HepG2 (cell line): ENCODE measurements around the gene MARCHF4. TPM values are rescaled to one million over a fixed set of nuclear protein-coding genes. Genes with fewer than 3 reads are reported as not detected.

Source experiments
- ATF2 ChIP-seq: sonication (generic); formaldehyde crosslinking; IDR thresholded peaks from 2 replicates; pipeline ENCODE4 v1.4.0; 2020; ENCODE audit warnings: missing genetic modification reagents
- ATF5 ChIP-seq: sonication (generic); formaldehyde crosslinking; IDR thresholded peaks from 2 replicates; pipeline ENCODE4 v1.4.0; 2020; ENCODE audit warnings: mild to moderate bottlenecking, low read depth, missing genetic modification reagents
- CBX2 ChIP-seq, 2 experiments: fragments of 200-600 bp in 1 of 2; sonication (generic); formaldehyde crosslinking in 1 of 2; IDR thresholded peaks; 2 replicates each; pipeline versions ENCODE4 v1.7.0 to v1.8.1; 2018 to 2022; ENCODE audit warnings: low read depth in 2 of 2, low read length in 1 of 2, mild to moderate bottlenecking in 1 of 2, missing genetic modification reagents in 1 of 2
- EEA1 ChIP-seq: sonication (generic); formaldehyde crosslinking; IDR thresholded peaks from 2 replicates; pipeline ENCODE4 v1.5.1; 2020; ENCODE audit warnings: mild to moderate bottlenecking, missing genetic modification reagents, borderline replicate concordance
- HNRNPH1 ChIP-seq: fragments of 200-400 bp; formaldehyde crosslinking; optimal IDR thresholded peaks from 2 replicates; pipeline ENCODE3; 2017; ENCODE audit warnings: mild to moderate bottlenecking, low read depth, low read length
- HNRNPLL ChIP-seq: fragments of 200-400 bp; formaldehyde crosslinking; IDR thresholded peaks from 2 replicates; pipeline ENCODE4 v1.6.1; 2017; ENCODE audit warnings: mild to moderate bottlenecking, low read depth, low read length; ENCODE audit not compliant: poor library complexity, severe bottlenecking
- MXI1 ChIP-seq: IDR thresholded peaks from 3 replicates; pipeline ENCODE4 v1.6.1; 2012; ENCODE audit warnings: low read depth, low read length, inconsistent platforms, borderline replicate concordance
- PPARG ChIP-seq: conservative IDR thresholded peaks from 2 replicates; pipeline ENCODE4 v1.6.1; 2016; ENCODE audit warnings: missing biosample characterization, missing genetic modification reagents
- RBFOX2 ChIP-seq: fragments of 200-400 bp; formaldehyde crosslinking; IDR thresholded peaks from 2 replicates; pipeline ENCODE4 v1.6.1; 2017; ENCODE audit warnings: low read depth, mild to moderate bottlenecking, low read length
- TBX2 ChIP-seq: sonication (generic); formaldehyde crosslinking; IDR thresholded peaks from 2 replicates; pipeline ENCODE4 v1.5.0; 2020; ENCODE audit warnings: missing genetic modification reagents, mild to moderate bottlenecking, borderline replicate concordance
- YY1 ChIP-seq: IDR thresholded peaks from 2 replicates; pipeline ENCODE4 v1.6.1; 2011; ENCODE audit warnings: low read length, low read depth, moderate library complexity, mild to moderate bottlenecking; ENCODE audit not compliant: insufficient read depth, insufficient replicate concordance
- ZBTB38 ChIP-seq: sonication (generic); formaldehyde crosslinking; IDR thresholded peaks from 2 replicates; pipeline ENCODE4 v1.5.1; 2020; ENCODE audit warnings: mild to moderate bottlenecking, missing genetic modification reagents
- ZKSCAN1 ChIP-seq: fragments of 150-350 bp; IDR thresholded peaks from 2 replicates; pipeline ENCODE4 v1.6.1; 2014; ENCODE audit warnings: low read length
- ZNF629 ChIP-seq: sonication (generic); formaldehyde crosslinking; conservative IDR thresholded peaks from 2 replicates; pipeline ENCODE4 v1.5.0; 2020; ENCODE audit warnings: missing genetic modification reagents
- polyA plus RNA-seq, 8 experiments: library from polyadenylated mRNA; depleted of rRNA in 3 of 8; stranded (reverse) in 7 of 8; unstranded in 1 of 8; fragments of >200 nt; fragmentation: Illumina TruSeq in 4 of 8; extraction: Trizol in 4 of 8; gene quantifications; 2 replicates each; pipeline versions ENCODE4 v1.2.1 to v1.2.3, GENCODE V29; 2011 to 2016; ENCODE audit warnings: low read depth in 4 of 8, missing spikeins in 1 of 8, mixed read lengths in 1 of 8; ENCODE audit not compliant: insufficient read depth in 1 of 8
- total RNA-seq, 5 experiments: library from RNA; depleted of rRNA; stranded (reverse); fragments of >200 nt; fragmentation: Illumina TruSeq; extraction: Trizol; gene quantifications; 2 replicates each; pipeline ENCODE4 v1.2.3, GENCODE V29; 2016; ENCODE audit warnings: low read depth in 1 of 5
- TF ChIP-seq, protein P1 (sequence below): sonication (generic); formaldehyde crosslinking; IDR thresholded peaks from 2 replicates; pipeline ENCODE4 v1.5.0; 2020; ENCODE audit warnings: missing genetic modification reagents
- TF ChIP-seq, protein P2 (sequence below): sonication (generic); formaldehyde crosslinking; IDR thresholded peaks from 2 replicates; pipeline ENCODE4 v1.9.0; 2022; ENCODE audit warnings: low read depth, missing genetic modification reagents
- TF ChIP-seq, protein P3 (sequence below): sonication (generic); formaldehyde crosslinking; IDR thresholded peaks from 2 replicates; pipeline ENCODE4 v1.5.1; 2020; ENCODE audit warnings: mild to moderate bottlenecking, missing genetic modification reagents, moderate library complexity
- TF ChIP-seq, protein P4 (sequence below): sonication (generic); formaldehyde crosslinking; IDR thresholded peaks from 2 replicates; pipeline ENCODE4 v1.4.0; 2020; ENCODE audit warnings: mild to moderate bottlenecking, missing genetic modification reagents, borderline replicate concordance

The MARCHF4 gene
- total and polyA plus RNA-seq, 2 of the 13 experiments (the other 11 are each of a cell fraction or from before 2014, with no cell fraction given): not detected

DNA sequence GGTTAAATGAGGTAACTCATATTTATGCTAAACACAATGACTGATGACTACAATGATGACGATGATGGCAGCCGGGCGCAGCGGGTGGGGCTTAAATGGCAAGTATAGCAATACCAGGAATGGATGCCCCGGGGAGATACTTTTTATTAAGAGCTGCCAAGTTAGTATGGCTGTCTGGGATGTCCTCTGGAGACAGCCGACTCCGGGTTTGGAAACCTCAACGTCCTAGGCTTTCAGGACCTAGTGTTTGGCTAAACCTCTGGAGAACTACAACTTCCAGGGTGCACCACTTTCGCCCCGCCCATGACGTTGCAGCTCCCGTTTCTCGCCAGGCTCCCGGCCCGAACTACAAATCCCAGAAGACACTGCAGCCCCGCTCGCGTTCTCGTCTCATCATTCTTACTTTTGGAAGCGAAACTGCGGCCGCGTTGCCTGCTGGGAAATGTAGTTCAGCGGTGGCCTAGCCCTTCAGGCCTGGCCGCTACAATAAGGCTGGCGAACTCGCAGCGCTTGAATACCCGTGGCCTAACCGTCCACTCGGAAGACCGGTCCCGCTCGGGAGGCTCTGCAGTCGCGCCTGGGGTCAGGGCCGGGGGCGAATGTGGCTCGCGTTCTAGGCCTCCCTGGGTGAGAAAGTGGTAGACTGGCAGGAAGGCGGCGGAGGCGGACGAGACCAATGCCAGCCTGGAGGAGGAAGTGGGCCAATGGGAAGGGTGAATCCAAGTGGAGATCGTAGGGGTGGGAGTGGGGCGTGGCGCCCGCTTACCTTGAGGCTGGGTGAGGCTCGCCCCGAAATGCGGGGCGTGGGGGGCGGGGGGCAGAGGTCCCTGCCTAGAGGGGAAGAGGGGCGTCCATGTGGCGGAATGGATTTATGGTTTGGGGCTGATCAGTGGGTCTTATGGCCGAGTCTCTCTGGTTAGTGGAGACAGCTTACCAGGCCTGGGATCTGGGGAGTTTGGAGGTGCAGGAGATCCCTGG, 40.0 kb upstream of the MARCHF4 start, which contains the start of gene SMARCAL1 (continued):
- TF ChIP-seq TBX2 (CRISPR knock-in tag) (peak; percentile 91), EEA1 (CRISPR knock-in tag) (peak; percentile 87; the same call in 1 of the 2 replicates), HNRNPH1 (no peak), ZNF629 (CRISPR knock-in tag) (no peak), ATF5 (CRISPR knock-in tag) (0 out of 2 replicates have a peak, but pooled peaks have one; percentile 41), ATF2 (CRISPR knock-in tag) (peak; percentile 87; the same call in 1 of the 2 replicates), PPARG (no peak; the same call in 1 of the 2 replicates), ZKSCAN1 (0 out of 2 replicates have a peak, but pooled peaks have one; percentile 39), HNRNPLL (peak; percentile 42), ZBTB38 (CRISPR knock-in tag) (peak; percentile 83; the same call in 1 of the 2 replicates), CBX2 (IDR thresholded peaks at IDR 0.05; ENCODE audit: low read depth, low read length) (no peak), CBX2 (CRISPR knock-in tag; IDR thresholded peaks at IDR 0.05; ENCODE audit: low read depth) (no peak), YY1 (peak; percentile 72), MXI1 (peak; percentile 75; the same call in 2 of the 3 replicates), RBFOX2 (peak; percentile 92)
- TF ChIP-seq, protein P1, sequence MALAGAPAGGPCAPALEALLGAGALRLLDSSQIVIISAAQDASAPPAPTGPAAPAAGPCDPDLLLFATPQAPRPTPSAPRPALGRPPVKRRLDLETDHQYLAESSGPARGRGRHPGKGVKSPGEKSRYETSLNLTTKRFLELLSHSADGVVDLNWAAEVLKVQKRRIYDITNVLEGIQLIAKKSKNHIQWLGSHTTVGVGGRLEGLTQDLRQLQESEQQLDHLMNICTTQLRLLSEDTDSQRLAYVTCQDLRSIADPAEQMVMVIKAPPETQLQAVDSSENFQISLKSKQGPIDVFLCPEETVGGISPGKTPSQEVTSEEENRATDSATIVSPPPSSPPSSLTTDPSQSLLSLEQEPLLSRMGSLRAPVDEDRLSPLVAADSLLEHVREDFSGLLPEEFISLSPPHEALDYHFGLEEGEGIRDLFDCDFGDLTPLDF (CRISPR knock-in tag): peak; percentile 69
- TF ChIP-seq, protein P2, sequence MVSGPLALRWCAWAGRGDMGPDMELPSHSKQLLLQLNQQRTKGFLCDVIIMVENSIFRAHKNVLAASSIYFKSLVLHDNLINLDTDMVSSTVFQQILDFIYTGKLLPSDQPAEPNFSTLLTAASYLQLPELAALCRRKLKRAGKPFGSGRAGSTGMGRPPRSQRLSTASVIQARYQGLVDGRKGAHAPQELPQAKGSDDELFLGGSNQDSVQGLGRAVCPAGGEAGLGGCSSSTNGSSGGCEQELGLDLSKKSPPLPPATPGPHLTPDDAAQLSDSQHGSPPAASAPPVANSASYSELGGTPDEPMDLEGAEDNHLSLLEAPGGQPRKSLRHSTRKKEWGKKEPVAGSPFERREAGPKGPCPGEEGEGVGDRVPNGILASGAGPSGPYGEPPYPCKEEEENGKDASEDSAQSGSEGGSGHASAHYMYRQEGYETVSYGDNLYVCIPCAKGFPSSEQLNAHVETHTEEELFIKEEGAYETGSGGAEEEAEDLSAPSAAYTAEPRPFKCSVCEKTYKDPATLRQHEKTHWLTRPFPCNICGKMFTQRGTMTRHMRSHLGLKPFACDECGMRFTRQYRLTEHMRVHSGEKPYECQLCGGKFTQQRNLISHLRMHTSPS (CRISPR knock-in tag): 0 out of 2 replicates have a peak, but pooled peaks have one; percentile 56
- TF ChIP-seq, protein P3, sequence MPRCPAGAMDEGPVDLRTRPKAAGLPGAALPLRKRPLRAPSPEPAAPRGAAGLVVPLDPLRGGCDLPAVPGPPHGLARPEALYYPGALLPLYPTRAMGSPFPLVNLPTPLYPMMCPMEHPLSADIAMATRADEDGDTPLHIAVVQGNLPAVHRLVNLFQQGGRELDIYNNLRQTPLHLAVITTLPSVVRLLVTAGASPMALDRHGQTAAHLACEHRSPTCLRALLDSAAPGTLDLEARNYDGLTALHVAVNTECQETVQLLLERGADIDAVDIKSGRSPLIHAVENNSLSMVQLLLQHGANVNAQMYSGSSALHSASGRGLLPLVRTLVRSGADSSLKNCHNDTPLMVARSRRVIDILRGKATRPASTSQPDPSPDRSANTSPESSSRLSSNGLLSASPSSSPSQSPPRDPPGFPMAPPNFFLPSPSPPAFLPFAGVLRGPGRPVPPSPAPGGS (CRISPR knock-in tag): no peak
- TF ChIP-seq, protein P4, sequence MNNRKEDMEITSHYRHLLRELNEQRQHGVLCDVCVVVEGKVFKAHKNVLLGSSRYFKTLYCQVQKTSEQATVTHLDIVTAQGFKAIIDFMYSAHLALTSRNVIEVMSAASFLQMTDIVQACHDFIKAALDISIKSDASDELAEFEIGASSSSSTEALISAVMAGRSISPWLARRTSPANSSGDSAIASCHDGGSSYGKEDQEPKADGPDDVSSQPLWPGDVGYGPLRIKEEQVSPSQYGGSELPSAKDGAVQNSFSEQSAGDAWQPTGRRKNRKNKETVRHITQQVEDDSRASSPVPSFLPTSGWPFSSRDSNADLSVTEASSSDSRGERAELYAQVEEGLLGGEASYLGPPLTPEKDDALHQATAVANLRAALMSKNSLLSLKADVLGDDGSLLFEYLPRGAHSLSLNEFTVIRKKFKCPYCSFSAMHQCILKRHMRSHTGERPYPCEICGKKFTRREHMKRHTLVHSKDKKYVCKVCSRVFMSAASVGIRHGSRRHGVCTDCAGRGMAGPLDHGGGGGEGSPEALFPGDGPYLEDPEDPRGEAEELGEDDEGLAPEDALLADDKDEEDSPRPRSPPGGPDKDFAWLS (CRISPR knock-in tag): no peak
